ENCODE results near the gene COL21A1. TPM values are rescaled to one million over a fixed set of nuclear protein-coding genes. Genes with fewer than 3 reads are reported as not detected.

Gene COL21A1
- total RNA-seq, 2 experiments from 2014 or later: not detected

DNA sequence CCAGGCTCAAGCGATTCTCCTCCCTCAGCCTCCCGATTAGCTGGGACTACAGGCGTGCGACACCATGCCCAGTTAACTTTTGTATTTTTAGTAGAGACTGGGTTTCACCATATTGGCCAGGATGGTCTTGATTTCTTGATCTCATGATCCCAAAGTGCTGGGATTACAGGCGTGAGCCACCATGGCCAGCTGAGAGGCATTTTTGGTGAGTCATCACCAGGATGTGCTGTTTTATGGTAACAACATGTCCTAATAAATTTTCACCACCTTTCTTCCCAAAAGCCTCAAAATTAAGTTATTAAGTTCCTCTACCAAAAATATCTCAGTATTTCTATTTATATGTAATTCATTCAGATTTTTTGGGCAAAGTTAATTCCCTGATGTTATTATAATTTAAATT is 53.5 kb downstream of the COL21A1 start:
- no peaks in the 10 kb centered on the region for H3K36me3 ChIP-seq (ENCODE audit: insufficient read depth, low read length)
- no peak for DNase-seq (ENCODE audit: low spot score)
- H3K4me1 ChIP-seq (ENCODE audit: insufficient read depth, low read length, poor library complexity, severe bottlenecking): no peaks in the 10 kb centered on the region
- H2AFZ ChIP-seq (ENCODE audit: low read length): no peak overlapping the region
- ChIA-PET CTCF (ENCODE audit: unreplicated experiment) (no interaction called here), POLR2A (no interaction called here)
- H3K4me3 ChIP-seq (ENCODE audit: low read depth, low read length, poor library complexity, severe bottlenecking): no peak overlapping the region
- no peak overlapping the region for H3K4me2 ChIP-seq (ENCODE audit: low read length)
- H3K27ac ChIP-seq (ENCODE audit: low read depth, low read length, poor library complexity, severe bottlenecking): no peak overlapping the region
- H3K9me2 ChIP-seq (ENCODE audit: insufficient read depth, low read length): no peaks in the 10 kb centered on the region
- H3K9me3 ChIP-seq (ENCODE audit: low read length): no peaks in the 10 kb centered on the region
- no TSS peak for BruUV-seq (replicated peaks)
- intact Hi-C loops (cut with micrococcal nuclease; ENCODE audit: unreplicated experiment): no loop called here
- H3K79me2 ChIP-seq (ENCODE audit: insufficient read depth, low read depth, low read length): no peaks in the 10 kb centered on the region
- no peak for TF ChIP-seq EZH2phosphoT487 (IDR thresholded peaks at IDR 0.05; ENCODE audit: borderline replicate concordance, low read depth, low read length)
- TF ChIP-seq, protein P1, sequence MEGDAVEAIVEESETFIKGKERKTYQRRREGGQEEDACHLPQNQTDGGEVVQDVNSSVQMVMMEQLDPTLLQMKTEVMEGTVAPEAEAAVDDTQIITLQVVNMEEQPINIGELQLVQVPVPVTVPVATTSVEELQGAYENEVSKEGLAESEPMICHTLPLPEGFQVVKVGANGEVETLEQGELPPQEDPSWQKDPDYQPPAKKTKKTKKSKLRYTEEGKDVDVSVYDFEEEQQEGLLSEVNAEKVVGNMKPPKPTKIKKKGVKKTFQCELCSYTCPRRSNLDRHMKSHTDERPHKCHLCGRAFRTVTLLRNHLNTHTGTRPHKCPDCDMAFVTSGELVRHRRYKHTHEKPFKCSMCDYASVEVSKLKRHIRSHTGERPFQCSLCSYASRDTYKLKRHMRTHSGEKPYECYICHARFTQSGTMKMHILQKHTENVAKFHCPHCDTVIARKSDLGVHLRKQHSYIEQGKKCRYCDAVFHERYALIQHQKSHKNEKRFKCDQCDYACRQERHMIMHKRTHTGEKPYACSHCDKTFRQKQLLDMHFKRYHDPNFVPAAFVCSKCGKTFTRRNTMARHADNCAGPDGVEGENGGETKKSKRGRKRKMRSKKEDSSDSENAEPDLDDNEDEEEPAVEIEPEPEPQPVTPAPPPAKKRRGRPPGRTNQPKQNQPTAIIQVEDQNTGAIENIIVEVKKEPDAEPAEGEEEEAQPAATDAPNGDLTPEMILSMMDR (conservative IDR thresholded peaks at IDR 0.05; ENCODE audit: low read length): no peak
- H4K20me1 ChIP-seq (ENCODE audit: insufficient read depth, low read length): no peaks in the 10 kb centered on the region

DNA sequence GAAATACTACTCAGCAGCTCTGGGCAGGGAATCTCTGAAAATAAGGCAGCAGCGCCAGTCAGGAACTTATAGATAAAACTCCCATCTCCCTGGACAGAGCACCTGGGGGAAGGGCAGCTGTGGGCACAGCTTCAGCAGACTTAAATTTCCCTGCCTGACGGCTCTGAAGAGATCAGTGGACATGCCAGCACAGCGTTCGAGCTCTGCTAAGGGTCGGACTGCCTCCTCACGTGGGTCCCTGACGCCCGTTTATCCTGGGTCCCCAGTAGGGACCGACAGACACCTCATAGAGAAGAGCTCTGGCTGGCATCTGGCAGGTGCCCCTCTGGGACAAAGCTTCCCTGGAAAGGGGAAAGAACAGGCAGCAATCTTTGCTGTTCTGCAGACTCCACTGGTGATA is 59.0 kb downstream of the COL21A1 start:
- H3K9me3 ChIP-seq (ENCODE audit: low read length): no peaks in the 10 kb centered on the region
- no peak overlapping the region for H3K4me3 ChIP-seq (ENCODE audit: low read depth, low read length, poor library complexity, severe bottlenecking)
- peaks cover 4% of the 10 kb centered on the region; the same call in 1 of the 2 replicates for H3K9me2 ChIP-seq (ENCODE audit: insufficient read depth, low read length)
- no peaks in the 10 kb centered on the region for H3K36me3 ChIP-seq (ENCODE audit: insufficient read depth, low read length)
- TF ChIP-seq EZH2phosphoT487 (IDR thresholded peaks at IDR 0.05; ENCODE audit: borderline replicate concordance, low read depth, low read length): no peak
- TF ChIP-seq, protein P1 (conservative IDR thresholded peaks at IDR 0.05; ENCODE audit: low read length): no peak
- no peak overlapping the region for H3K27ac ChIP-seq (ENCODE audit: low read depth, low read length, poor library complexity, severe bottlenecking)
- no peak overlapping the region for H2AFZ ChIP-seq (ENCODE audit: low read length)
- H3K4me1 ChIP-seq (ENCODE audit: insufficient read depth, low read length, poor library complexity, severe bottlenecking): no peaks in the 10 kb centered on the region
- H3K79me2 ChIP-seq (ENCODE audit: insufficient read depth, low read depth, low read length): no peaks in the 10 kb centered on the region
- H3K4me2 ChIP-seq (ENCODE audit: low read length): no peak overlapping the region
- no peak for DNase-seq (ENCODE audit: low spot score)
- CTCF ChIA-PET (ENCODE audit: unreplicated experiment): interaction anchor here (0.6 kb wide), 1 partner anchor 22 kb away, joined by 3 read pairs; no protein-coding TSS in a partner anchor
- POLR2A ChIA-PET: no interaction called here
- no TSS peak for BruUV-seq (replicated peaks)
- intact Hi-C loops (cut with micrococcal nuclease; ENCODE audit: unreplicated experiment): no loop called here
- H4K20me1 ChIP-seq (ENCODE audit: insufficient read depth, low read length): no peaks in the 10 kb centered on the region

DNA sequence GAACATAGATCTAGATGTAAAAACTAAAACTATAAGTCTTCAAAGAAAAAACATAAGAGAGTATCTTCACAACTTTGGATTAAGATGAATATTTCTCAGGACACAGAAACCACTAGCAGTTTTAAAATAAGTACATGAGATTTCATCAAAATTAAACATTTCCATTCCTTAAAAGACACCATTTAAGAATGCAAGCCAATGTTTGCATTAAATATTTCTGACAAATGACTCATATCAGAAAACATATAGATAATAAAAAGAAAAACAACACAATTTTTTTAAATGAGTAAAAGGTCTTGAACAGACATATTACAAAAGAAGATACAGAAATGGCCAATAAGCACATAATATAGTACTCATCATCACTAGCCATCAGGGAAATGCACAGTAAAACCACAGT is 59.7 kb downstream of the COL21A1 start:
- H3K36me3 ChIP-seq (ENCODE audit: insufficient read depth, low read length): no peaks in the 10 kb centered on the region
- no peak for DNase-seq (ENCODE audit: low spot score)
- POLR2A ChIA-PET: no interaction called here
- H3K27ac ChIP-seq (ENCODE audit: low read depth, low read length, poor library complexity, severe bottlenecking): no peak overlapping the region
- no peaks in the 10 kb centered on the region for H3K79me2 ChIP-seq (ENCODE audit: insufficient read depth, low read depth, low read length)
- no peak overlapping the region for H3K4me2 ChIP-seq (ENCODE audit: low read length)
- H3K4me3 ChIP-seq (ENCODE audit: low read depth, low read length, poor library complexity, severe bottlenecking): no peak overlapping the region
- no peak for TF ChIP-seq EZH2phosphoT487 (IDR thresholded peaks at IDR 0.05; ENCODE audit: borderline replicate concordance, low read depth, low read length)
- no TSS peak for BruUV-seq (replicated peaks)
- intact Hi-C loops (cut with micrococcal nuclease; ENCODE audit: unreplicated experiment): no loop called here
- no peaks in the 10 kb centered on the region for H4K20me1 ChIP-seq (ENCODE audit: insufficient read depth, low read length)
- CTCF ChIA-PET (ENCODE audit: unreplicated experiment): interaction anchor here (0.6 kb wide), 1 partner anchor 22 kb away, joined by 3 read pairs; no protein-coding TSS in a partner anchor
- no peak overlapping the region for H2AFZ ChIP-seq (ENCODE audit: low read length)
- no peaks in the 10 kb centered on the region for H3K4me1 ChIP-seq (ENCODE audit: insufficient read depth, low read length, poor library complexity, severe bottlenecking)
- H3K9me2 ChIP-seq (ENCODE audit: insufficient read depth, low read length): peaks cover 4% of the 10 kb centered on the region; the same call in 1 of the 2 replicates
- H3K9me3 ChIP-seq (ENCODE audit: low read length): no peaks in the 10 kb centered on the region
